Transverse colon (tissue), 4 donors: ENCODE results near the gene EEF1AKMT2.

Experiments
- POLR2A ChIP-seq: fragments of 450-650 bp; IDR thresholded peaks from one replicate; pipeline ENCODE4 v1.6.1; 2016; ENCODE audit warnings: antibody characterized with exemption, mild to moderate bottlenecking, moderate library complexity
- POLR2AphosphoS5 ChIP-seq, 3 donors: sonication (generic); formaldehyde crosslinking; IDR thresholded peaks; one replicate each; pipeline ENCODE4 v1.6.1; 2016; ENCODE audit warnings: antibody characterized with exemption in 3 of 3
- TF ChIP-seq, protein P1 (sequence below), 5 experiments: fragments of 200-600 bp in 3 of 5; fragments of 450-650 bp in 2 of 5; sonication (generic) in 3 of 5; IDR thresholded peaks; 1 replicate in 2 of 5; 2 replicates in 3 of 5; pipeline ENCODE4 v1.5.1; 2016 to 2017; ENCODE audit warnings: antibody characterized with exemption in 5 of 5, inconsistent platforms in 3 of 5, mild to moderate bottlenecking in 2 of 5, moderate library complexity in 1 of 5

DNA sequence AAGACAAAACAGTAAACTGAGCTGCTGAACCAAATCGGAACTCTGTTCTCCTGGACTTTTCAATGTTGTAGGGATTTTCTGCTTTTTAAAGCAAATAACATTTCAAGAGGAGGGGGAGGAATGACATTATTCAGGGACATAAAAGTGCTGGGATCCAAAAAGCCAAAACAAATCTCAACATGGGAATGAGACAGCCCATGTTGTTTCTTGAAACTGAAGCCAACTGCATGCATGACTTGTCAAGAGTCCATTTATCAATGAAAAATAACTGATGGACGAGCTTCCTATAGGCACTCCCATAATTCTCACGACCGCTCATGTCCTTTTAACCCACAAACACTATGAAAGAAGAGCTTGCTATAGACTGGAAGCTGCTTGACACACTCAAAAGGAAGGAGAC, 75.3 kb downstream of the EEF1AKMT2 start:
- TF ChIP-seq POLR2A (no peak), POLR2AphosphoS5 (IDR thresholded peaks at IDR 0.05) (no peak)
- TF ChIP-seq, protein P1, sequence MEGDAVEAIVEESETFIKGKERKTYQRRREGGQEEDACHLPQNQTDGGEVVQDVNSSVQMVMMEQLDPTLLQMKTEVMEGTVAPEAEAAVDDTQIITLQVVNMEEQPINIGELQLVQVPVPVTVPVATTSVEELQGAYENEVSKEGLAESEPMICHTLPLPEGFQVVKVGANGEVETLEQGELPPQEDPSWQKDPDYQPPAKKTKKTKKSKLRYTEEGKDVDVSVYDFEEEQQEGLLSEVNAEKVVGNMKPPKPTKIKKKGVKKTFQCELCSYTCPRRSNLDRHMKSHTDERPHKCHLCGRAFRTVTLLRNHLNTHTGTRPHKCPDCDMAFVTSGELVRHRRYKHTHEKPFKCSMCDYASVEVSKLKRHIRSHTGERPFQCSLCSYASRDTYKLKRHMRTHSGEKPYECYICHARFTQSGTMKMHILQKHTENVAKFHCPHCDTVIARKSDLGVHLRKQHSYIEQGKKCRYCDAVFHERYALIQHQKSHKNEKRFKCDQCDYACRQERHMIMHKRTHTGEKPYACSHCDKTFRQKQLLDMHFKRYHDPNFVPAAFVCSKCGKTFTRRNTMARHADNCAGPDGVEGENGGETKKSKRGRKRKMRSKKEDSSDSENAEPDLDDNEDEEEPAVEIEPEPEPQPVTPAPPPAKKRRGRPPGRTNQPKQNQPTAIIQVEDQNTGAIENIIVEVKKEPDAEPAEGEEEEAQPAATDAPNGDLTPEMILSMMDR (IDR thresholded peaks at IDR 0.05), result no peak
